ACC112 (cell line): ENCODE results near the gene OGN.

Source experiments
- H2AFZ ChIP-seq: fragments of 200-600 bp; sonication (generic); one replicate; pipeline ENCODE4 v1.6.0; 2017; ENCODE audit warnings: antibody characterized with exemption, low read length; ENCODE audit not compliant: unreplicated experiment
- H3K27ac ChIP-seq: fragments of 200-600 bp; sonication (generic); 2 replicates; pipeline ENCODE4 v1.5.1; 2014; ENCODE audit warnings: low read depth, mild to moderate bottlenecking, antibody characterized with exemption, low read length, moderate library complexity
- H3K27me3 ChIP-seq: fragments of 200-600 bp; sonication (generic); 2 replicates; pipeline ENCODE4 v1.6.1; 2014; ENCODE audit warnings: mild to moderate bottlenecking, antibody characterized with exemption, low read length, moderate library complexity, mixed read lengths; ENCODE audit not compliant: insufficient read depth
- H3K36me3 ChIP-seq: fragments of 200-600 bp; sonication (generic); 2 replicates; pipeline ENCODE4 v1.6.1; 2016; ENCODE audit warnings: mild to moderate bottlenecking, antibody characterized with exemption, low read length, moderate library complexity, mixed read lengths; ENCODE audit not compliant: insufficient read depth
- H3K4me1 ChIP-seq: fragments of 200-600 bp; sonication (generic); one replicate; pipeline ENCODE4 v1.6.1; 2016; ENCODE audit warnings: low read length, mixed read lengths; ENCODE audit not compliant: insufficient read depth, unreplicated experiment, control insufficient read depth
- H3K4me3 ChIP-seq: fragments of 200-600 bp; sonication (generic); 2 replicates; pipeline ENCODE4 v1.5.1; 2014; ENCODE audit warnings: mild to moderate bottlenecking, low read depth, low read length
- H3K79me2 ChIP-seq: fragments of 200-600 bp; sonication (generic); one replicate; pipeline ENCODE4 v1.6.0; 2016; ENCODE audit warnings: low read length; ENCODE audit not compliant: control insufficient read depth, unreplicated experiment, insufficient read depth

The OGN gene

GRCh38 chr9:92404042-92404836, at the start of gene OGN:
TSS of gene OGN (minus strand) at chr9:92404578. CDS start at chr9:92403407, 1,171 bp downstream.
- Histone ChIP-seq H3K4me3 (no peak within 1 kb of the TSS), H3K79me2 (no peaks in the 10 kb centered on the region), H3K27ac (no peak within 1 kb of the TSS), H3K36me3 (no peaks in the 10 kb centered on the region), H2AFZ (no peak within 1 kb of the TSS), H3K27me3 (no peaks in the 10 kb centered on the region), H3K4me1 (peaks cover 7% of the 10 kb centered on the region)

DNA sequence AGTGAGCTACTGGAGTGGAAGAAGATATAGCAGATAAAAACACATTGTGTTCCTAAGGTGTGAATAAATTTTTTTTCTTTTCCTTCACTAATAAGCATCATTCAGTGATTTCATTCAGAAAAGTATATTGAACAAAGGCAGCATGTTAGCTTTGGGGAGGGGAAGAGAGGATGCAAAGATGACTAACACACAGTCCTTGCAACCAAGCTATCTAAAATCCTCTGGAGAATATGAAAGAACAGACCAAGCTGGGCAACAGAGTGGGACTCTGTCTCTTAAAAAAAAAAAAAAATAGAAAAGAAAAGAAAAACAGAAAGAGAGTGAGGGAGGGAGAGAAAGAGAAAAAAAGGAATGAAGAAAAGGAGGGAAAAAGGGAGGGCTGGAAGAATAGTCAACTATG, 42.2 kb upstream of the OGN start:
- peaks cover 8% of the 10 kb centered on the region for H3K4me1 ChIP-seq
- H3K4me3 ChIP-seq = no peak overlapping the region
- no peaks in the 10 kb centered on the region for H3K27me3 ChIP-seq
- H3K27ac ChIP-seq = no peak overlapping the region
- no peaks in the 10 kb centered on the region for H3K79me2 ChIP-seq
- no peak overlapping the region for H2AFZ ChIP-seq
- H3K36me3 ChIP-seq = no peaks in the 10 kb centered on the region

- H3K4me3 ChIP-seq = no peak overlapping the region
- no peaks in the 10 kb centered on the region for H3K27me3 ChIP-seq
- H3K79me2 ChIP-seq = no peaks in the 10 kb centered on the region
- H2AFZ ChIP-seq = no peak overlapping the region
- H3K27ac ChIP-seq = no peak overlapping the region
- no peaks in the 10 kb centered on the region for H3K36me3 ChIP-seq
- peaks cover 10% of the 10 kb centered on the region for H3K4me1 ChIP-seq
Measured at GRCh38 chr9:92444841-92445240, 40.5 kb upstream of the OGN start.

DNA sequence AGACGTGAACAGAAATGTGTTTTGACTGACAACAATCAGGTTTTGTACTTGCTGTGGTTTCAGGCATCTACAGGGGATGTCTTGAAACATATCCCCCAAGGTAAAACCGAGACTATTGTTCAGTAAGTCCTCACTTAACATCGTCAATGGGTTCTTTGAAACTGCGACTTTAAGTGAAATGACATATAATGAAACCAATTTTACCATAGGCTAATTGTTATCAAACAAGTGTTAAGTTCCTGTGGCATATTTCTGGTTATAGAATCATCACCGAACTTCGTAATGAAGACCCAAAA, 36.3 kb upstream of the OGN start:
- Histone ChIP-seq H3K79me2 (no peaks in the 10 kb centered on the region), H2AFZ (no peak overlapping the region), H3K36me3 (no peaks in the 10 kb centered on the region), H3K4me3 (no peak overlapping the region), H3K27ac (no peak overlapping the region), H3K27me3 (no peaks in the 10 kb centered on the region), H3K4me1 (peaks cover 8% of the 10 kb centered on the region)

DNA sequence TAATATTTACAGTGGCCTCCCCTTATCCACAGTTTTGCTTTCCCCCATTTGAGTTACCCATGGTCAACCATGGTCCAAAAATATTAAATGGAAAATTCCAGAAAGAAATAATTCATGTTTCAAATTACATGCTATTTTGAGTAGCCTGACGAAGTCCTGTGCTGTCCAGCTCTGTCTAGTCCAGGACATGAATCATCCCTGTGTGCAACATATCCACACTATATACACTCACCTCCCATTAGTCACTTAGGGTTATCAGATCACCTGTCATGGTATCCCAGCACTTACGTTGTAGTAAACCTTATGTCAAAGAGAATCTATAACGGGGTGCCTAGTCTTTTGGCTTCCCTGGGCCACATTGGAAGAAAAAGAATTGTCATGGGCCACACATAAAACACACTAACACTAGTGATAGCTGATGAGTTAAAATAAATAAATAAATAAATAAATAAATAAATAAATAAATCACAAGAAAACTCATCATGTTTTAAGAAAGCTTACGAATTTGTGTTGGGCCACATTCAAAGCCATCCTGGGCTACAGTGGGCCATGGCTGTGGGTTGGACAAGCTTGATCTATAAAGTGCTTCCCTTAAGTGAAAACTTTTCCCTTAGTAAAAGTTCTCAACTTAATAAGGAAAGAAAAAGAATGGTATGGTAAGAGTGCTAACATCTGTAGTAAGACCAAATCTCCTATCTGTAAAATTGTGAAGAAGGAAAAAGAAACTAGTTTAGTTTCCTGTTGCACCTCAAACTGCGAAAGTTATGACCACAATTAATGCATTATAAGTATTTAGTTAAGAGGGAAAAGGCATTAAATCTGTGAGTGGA, 35.8 kb upstream of the OGN start:
- H3K4me3 ChIP-seq = no peak overlapping the region
- H2AFZ ChIP-seq = no peak overlapping the region
- H3K79me2 ChIP-seq = no peaks in the 10 kb centered on the region
- no peaks in the 10 kb centered on the region for H3K36me3 ChIP-seq
- no peak overlapping the region for H3K27ac ChIP-seq
- H3K27me3 ChIP-seq = no peaks in the 10 kb centered on the region
- H3K4me1 ChIP-seq = peaks cover 8% of the 10 kb centered on the region

GRCh38 chr9:92438900-92439526, 34.6 kb upstream of the OGN start:
- no peaks in the 10 kb centered on the region for H3K79me2 ChIP-seq
- H2AFZ ChIP-seq = no peak overlapping the region
- no peak overlapping the region for H3K4me3 ChIP-seq
- no peaks in the 10 kb centered on the region for H3K36me3 ChIP-seq
- peaks cover 8% of the 10 kb centered on the region for H3K4me1 ChIP-seq
- no peak overlapping the region for H3K27ac ChIP-seq
- no peaks in the 10 kb centered on the region for H3K27me3 ChIP-seq

GRCh38 chr9:92435263-92435662, 30.9 kb upstream of the OGN start:
- Histone ChIP-seq H3K4me1 (peaks cover 8% of the 10 kb centered on the region), H3K4me3 (no peak overlapping the region), H3K36me3 (no peaks in the 10 kb centered on the region), H2AFZ (no peak overlapping the region), H3K27ac (no peak overlapping the region), H3K79me2 (no peaks in the 10 kb centered on the region), H3K27me3 (no peaks in the 10 kb centered on the region)

DNA sequence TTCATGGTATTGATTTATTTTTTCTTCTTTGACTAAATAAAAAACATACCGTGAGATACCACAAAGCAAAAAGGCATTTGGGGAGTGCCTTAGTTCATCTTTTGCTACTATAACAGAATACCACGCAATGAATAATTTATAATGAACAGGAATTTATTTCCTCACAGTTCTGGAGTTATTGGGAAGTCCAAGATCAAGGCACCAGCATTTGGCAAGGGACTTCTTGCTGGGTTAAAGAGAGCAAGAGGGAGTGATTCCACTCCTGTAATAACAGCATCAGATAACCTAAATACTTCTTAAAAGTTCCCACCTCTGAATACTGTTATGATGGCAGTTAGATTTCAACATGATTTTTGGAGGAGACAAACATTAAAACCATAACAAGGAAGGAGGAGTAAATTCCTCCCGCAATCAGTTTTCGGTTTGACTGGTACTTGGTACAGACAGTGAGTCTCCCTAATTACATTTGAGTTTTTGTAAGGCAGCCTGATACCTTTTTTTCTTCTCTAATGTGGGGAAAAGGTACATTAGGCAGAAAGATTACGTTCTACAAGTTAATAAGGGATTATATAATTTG, 28.7 kb upstream of the OGN start:
- Histone ChIP-seq H3K36me3 (no peaks in the 10 kb centered on the region), H3K27ac (no peak overlapping the region), H2AFZ (no peak overlapping the region), H3K4me3 (no peak overlapping the region), H3K79me2 (no peaks in the 10 kb centered on the region), H3K4me1 (no peaks in the 10 kb centered on the region), H3K27me3 (no peaks in the 10 kb centered on the region)

- no peaks in the 10 kb centered on the region for H3K79me2 ChIP-seq
- no peaks in the 10 kb centered on the region for H3K4me1 ChIP-seq
- no peak overlapping the region for H2AFZ ChIP-seq
- no peaks in the 10 kb centered on the region for H3K36me3 ChIP-seq
- H3K27ac ChIP-seq = no peak overlapping the region
- no peak overlapping the region for H3K4me3 ChIP-seq
- no peaks in the 10 kb centered on the region for H3K27me3 ChIP-seq
Measured at GRCh38 chr9:92432350-92432749, 28.0 kb upstream of the OGN start.

GRCh38 chr9:92429836-92430235, 25.5 kb upstream of the OGN start:
- Histone ChIP-seq H3K27me3 (no peaks in the 10 kb centered on the region), H2AFZ (no peak overlapping the region), H3K79me2 (no peaks in the 10 kb centered on the region), H3K4me3 (no peak overlapping the region), H3K27ac (no peak overlapping the region), H3K36me3 (no peaks in the 10 kb centered on the region), H3K4me1 (no peaks in the 10 kb centered on the region)
